ENCODE results near the gene ACTL6B. TPM values are rescaled to one million over a fixed set of nuclear protein-coding genes. Genes with fewer than 3 reads are reported as not detected.

ACTL6B gene
- total RNA-seq, 2 experiments from 2014 or later: not detected

- intact Hi-C loops (cut with micrococcal nuclease; ENCODE audit: unreplicated experiment): no loop called here
- Histone ChIP-seq H2AFZ (ENCODE audit: low read length) (no peak overlapping the region), H3K4me2 (ENCODE audit: low read length) (no peak overlapping the region), H3K4me1 (ENCODE audit: insufficient read depth, low read length, poor library complexity, severe bottlenecking) (no peaks in the 10 kb centered on the region), H3K27ac (ENCODE audit: low read depth, low read length, poor library complexity, severe bottlenecking) (no peak overlapping the region), H3K9me2 (ENCODE audit: insufficient read depth, low read length) (no peaks in the 10 kb centered on the region), H4K20me1 (ENCODE audit: insufficient read depth, low read length) (no peaks in the 10 kb centered on the region), H3K9me3 (ENCODE audit: low read length) (no peaks in the 10 kb centered on the region), H3K79me2 (ENCODE audit: insufficient read depth, low read depth, low read length) (no peaks in the 10 kb centered on the region), H3K36me3 (ENCODE audit: insufficient read depth, low read length) (no peaks in the 10 kb centered on the region), H3K4me3 (ENCODE audit: low read depth, low read length, poor library complexity, severe bottlenecking) (no peak overlapping the region)
- no TSS peak for BruUV-seq (replicated peaks)
- TF ChIP-seq, protein P1, sequence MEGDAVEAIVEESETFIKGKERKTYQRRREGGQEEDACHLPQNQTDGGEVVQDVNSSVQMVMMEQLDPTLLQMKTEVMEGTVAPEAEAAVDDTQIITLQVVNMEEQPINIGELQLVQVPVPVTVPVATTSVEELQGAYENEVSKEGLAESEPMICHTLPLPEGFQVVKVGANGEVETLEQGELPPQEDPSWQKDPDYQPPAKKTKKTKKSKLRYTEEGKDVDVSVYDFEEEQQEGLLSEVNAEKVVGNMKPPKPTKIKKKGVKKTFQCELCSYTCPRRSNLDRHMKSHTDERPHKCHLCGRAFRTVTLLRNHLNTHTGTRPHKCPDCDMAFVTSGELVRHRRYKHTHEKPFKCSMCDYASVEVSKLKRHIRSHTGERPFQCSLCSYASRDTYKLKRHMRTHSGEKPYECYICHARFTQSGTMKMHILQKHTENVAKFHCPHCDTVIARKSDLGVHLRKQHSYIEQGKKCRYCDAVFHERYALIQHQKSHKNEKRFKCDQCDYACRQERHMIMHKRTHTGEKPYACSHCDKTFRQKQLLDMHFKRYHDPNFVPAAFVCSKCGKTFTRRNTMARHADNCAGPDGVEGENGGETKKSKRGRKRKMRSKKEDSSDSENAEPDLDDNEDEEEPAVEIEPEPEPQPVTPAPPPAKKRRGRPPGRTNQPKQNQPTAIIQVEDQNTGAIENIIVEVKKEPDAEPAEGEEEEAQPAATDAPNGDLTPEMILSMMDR (conservative IDR thresholded peaks at IDR 0.05; ENCODE audit: low read length): no peak
- TF ChIP-seq EZH2phosphoT487 (IDR thresholded peaks at IDR 0.05; ENCODE audit: borderline replicate concordance, low read depth, low read length): no peak
- no peak for DNase-seq (ENCODE audit: low spot score)
- ChIA-PET CTCF (ENCODE audit: unreplicated experiment) (no interaction called here), POLR2A (no interaction called here)
Measured at GRCh38 chr7:100654908-100655831, 1.1 kb downstream of the ACTL6B start.

- H3K9me3 ChIP-seq (ENCODE audit: low read length): no peaks in the 10 kb centered on the region
- no peaks in the 10 kb centered on the region for H3K4me1 ChIP-seq (ENCODE audit: insufficient read depth, low read length, poor library complexity, severe bottlenecking)
- H3K27ac ChIP-seq (ENCODE audit: low read depth, low read length, poor library complexity, severe bottlenecking): no peak overlapping the region
- H4K20me1 ChIP-seq (ENCODE audit: insufficient read depth, low read length): no peaks in the 10 kb centered on the region
- no TSS peak for BruUV-seq (replicated peaks)
- H2AFZ ChIP-seq (ENCODE audit: low read length): no peak overlapping the region
- no peaks in the 10 kb centered on the region for H3K36me3 ChIP-seq (ENCODE audit: insufficient read depth, low read length)
- intact Hi-C loops (cut with micrococcal nuclease; ENCODE audit: unreplicated experiment): no loop called here
- CTCF ChIA-PET (ENCODE audit: unreplicated experiment): no interaction called here
- TF ChIP-seq, protein P1 (conservative IDR thresholded peaks at IDR 0.05; ENCODE audit: low read length): no peak
- no peak for TF ChIP-seq EZH2phosphoT487 (IDR thresholded peaks at IDR 0.05; ENCODE audit: borderline replicate concordance, low read depth, low read length)
- H3K79me2 ChIP-seq (ENCODE audit: insufficient read depth, low read depth, low read length): no peaks in the 10 kb centered on the region
- no peak overlapping the region for H3K4me3 ChIP-seq (ENCODE audit: low read depth, low read length, poor library complexity, severe bottlenecking)
- POLR2A ChIA-PET: no interaction called here
- H3K9me2 ChIP-seq (ENCODE audit: insufficient read depth, low read length): no peaks in the 10 kb centered on the region
- no peak overlapping the region for H3K4me2 ChIP-seq (ENCODE audit: low read length)
- no peak for DNase-seq (ENCODE audit: low spot score)
Measured at GRCh38 chr7:100649826-100650565, 6.3 kb downstream of the ACTL6B start.
